Liver (tissue), 3 donors: ENCODE results near the gene CSTPP1.

Experiments used
- ATF3 ChIP-seq: IDR thresholded peaks from 2 replicates; pipeline ENCODE4 v1.6.1; 2016; ENCODE audit warnings: antibody characterized with exemption
- CTCF ChIP-seq: fragments of 150-350 bp; IDR thresholded peaks from 2 replicates; pipeline ENCODE4 v1.5.1; 2017; ENCODE audit warnings: improper control_type of control experiment, low read depth, low read length; ENCODE audit not compliant: missing input control
- FOXA1 ChIP-seq: IDR thresholded peaks from 2 replicates; pipeline ENCODE4 v1.6.1; 2016; ENCODE audit warnings: antibody characterized with exemption
- HNF4G ChIP-seq: IDR thresholded peaks from 2 replicates; pipeline ENCODE4 v1.6.1; 2016; ENCODE audit warnings: antibody characterized with exemption
- JUND ChIP-seq, 2 donors: IDR thresholded peaks; 2 replicates each; pipeline ENCODE4 v1.6.1; 2016; ENCODE audit warnings: antibody characterized with exemption in 2 of 2
- MAX ChIP-seq: IDR thresholded peaks from 2 replicates; pipeline ENCODE4 v1.6.1; 2016; ENCODE audit warnings: antibody characterized with exemption
- RAD21 ChIP-seq, 2 donors: IDR thresholded peaks; 2 replicates each; pipeline ENCODE4 v1.6.1; 2016; ENCODE audit warnings: antibody characterized with exemption in 2 of 2, mild to moderate bottlenecking in 2 of 2
- SP1 ChIP-seq: IDR thresholded peaks from 2 replicates; pipeline ENCODE4 v1.6.1; 2018; ENCODE audit warnings: antibody characterized with exemption, mild to moderate bottlenecking
- YY1 ChIP-seq: IDR thresholded peaks from 2 replicates; pipeline ENCODE4 v1.6.1; 2016; ENCODE audit warnings: antibody characterized with exemption, mild to moderate bottlenecking
- TF ChIP-seq, protein P1 (sequence below): IDR thresholded peaks from 2 replicates; pipeline ENCODE4 v1.6.1; 2016; ENCODE audit warnings: antibody characterized with exemption, mild to moderate bottlenecking
- donor health status: healthy.
- donor health status: healthy.

DNA sequence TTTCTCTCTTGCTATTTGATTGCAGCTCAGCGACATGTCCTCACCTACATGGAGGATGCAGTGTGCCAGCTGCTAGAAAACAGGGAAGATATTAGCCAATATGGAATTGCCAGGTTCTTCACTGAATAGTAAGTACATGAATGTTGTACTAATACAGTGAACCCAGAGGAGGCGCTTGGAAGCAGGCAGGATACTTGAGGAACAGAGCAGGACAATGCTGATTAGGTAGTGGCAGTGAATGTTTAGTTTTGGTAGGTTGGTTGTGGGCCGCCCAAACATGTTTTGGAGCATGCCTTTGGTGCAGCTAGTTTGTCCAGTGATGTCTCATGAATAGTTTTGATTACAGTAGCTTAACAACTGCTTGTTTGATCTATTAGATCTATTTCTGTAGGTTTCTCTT is 50.6 kb downstream of the CSTPP1 start:
- TF ChIP-seq CTCF (no peak), SP1 (no peak), RAD21 (IDR thresholded peaks at IDR 0.05) (no peak), ATF3 (no peak), YY1 (no peak), JUND (IDR thresholded peaks at IDR 0.05) (no peak), MAX (no peak), FOXA1 (no peak), HNF4G (no peak)
- TF ChIP-seq, protein P1, sequence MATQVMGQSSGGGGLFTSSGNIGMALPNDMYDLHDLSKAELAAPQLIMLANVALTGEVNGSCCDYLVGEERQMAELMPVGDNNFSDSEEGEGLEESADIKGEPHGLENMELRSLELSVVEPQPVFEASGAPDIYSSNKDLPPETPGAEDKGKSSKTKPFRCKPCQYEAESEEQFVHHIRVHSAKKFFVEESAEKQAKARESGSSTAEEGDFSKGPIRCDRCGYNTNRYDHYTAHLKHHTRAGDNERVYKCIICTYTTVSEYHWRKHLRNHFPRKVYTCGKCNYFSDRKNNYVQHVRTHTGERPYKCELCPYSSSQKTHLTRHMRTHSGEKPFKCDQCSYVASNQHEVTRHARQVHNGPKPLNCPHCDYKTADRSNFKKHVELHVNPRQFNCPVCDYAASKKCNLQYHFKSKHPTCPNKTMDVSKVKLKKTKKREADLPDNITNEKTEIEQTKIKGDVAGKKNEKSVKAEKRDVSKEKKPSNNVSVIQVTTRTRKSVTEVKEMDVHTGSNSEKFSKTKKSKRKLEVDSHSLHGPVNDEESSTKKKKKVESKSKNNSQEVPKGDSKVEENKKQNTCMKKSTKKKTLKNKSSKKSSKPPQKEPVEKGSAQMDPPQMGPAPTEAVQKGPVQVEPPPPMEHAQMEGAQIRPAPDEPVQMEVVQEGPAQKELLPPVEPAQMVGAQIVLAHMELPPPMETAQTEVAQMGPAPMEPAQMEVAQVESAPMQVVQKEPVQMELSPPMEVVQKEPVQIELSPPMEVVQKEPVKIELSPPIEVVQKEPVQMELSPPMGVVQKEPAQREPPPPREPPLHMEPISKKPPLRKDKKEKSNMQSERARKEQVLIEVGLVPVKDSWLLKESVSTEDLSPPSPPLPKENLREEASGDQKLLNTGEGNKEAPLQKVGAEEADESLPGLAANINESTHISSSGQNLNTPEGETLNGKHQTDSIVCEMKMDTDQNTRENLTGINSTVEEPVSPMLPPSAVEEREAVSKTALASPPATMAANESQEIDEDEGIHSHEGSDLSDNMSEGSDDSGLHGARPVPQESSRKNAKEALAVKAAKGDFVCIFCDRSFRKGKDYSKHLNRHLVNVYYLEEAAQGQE = no peak
